Measurements from ENCODE around the gene FOXJ1.
A peak's percentile ranks its signal among the peaks of the same experiment; 100 is the strongest.
"Not testable (repeated sequence)": the region's sequence is repeated elsewhere in the genome, so short reads cannot be mapped to it uniquely, and the experiment has no call there.

FOXJ1 gene, protein sequence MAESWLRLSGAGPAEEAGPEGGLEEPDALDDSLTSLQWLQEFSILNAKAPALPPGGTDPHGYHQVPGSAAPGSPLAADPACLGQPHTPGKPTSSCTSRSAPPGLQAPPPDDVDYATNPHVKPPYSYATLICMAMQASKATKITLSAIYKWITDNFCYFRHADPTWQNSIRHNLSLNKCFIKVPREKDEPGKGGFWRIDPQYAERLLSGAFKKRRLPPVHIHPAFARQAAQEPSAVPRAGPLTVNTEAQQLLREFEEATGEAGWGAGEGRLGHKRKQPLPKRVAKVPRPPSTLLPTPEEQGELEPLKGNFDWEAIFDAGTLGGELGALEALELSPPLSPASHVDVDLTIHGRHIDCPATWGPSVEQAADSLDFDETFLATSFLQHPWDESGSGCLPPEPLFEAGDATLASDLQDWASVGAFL

DNA sequence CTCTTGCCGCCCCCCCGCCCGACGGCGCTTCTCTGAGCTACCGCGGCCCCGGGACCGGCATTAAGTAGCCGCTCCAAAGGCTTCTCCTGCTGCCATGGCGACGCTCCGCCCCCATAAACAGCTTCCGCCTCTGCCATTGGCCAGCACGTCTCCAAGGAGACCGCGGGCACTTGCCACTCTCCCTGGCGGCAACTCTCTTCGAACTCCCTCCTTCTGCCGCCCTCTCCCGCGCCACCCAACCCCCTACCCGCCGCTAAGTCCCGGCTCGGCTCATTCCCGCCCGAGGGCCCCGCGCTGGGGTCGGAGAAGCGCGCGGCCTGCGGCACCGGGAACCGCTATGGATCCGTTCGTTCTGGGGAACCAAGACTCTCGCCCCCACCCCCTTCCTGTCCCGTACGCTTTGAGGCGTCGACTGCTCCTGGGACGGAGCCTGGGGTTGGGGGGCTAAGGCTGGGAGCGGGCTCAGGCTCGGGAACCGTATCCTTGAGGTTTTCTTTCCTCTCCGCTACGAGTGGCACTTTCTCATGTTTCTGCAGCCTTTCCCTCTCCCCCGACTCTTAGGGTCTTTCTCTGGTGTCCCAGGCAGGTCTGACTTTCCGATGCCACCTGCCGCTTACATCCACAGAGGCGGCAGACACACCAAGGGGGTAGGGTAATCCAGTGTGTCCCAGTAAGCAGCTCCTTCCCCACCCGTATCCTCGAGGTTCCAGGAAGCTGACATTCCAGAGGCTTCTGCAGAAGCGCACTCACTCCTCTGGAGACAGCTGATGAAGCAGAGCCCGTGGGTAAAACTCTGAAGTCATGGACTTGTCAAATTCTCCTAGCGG lies at the start of gene FOXJ1:
Gene FOXJ1 (minus strand): TSS at position 34 of the 827 bp plus-strand sequence. CDS start 850 bp downstream, outside the sequence.
- peak within 1 kb of the TSS; percentile 42 for H3K4me3 ChIP-seq (ENCODE audit: low read depth, low read length)
- in situ Hi-C loops (cut with HindIII; ENCODE audit: low sequenced_read_pairs), result no loop called here
- TF ChIP-seq, protein P1, sequence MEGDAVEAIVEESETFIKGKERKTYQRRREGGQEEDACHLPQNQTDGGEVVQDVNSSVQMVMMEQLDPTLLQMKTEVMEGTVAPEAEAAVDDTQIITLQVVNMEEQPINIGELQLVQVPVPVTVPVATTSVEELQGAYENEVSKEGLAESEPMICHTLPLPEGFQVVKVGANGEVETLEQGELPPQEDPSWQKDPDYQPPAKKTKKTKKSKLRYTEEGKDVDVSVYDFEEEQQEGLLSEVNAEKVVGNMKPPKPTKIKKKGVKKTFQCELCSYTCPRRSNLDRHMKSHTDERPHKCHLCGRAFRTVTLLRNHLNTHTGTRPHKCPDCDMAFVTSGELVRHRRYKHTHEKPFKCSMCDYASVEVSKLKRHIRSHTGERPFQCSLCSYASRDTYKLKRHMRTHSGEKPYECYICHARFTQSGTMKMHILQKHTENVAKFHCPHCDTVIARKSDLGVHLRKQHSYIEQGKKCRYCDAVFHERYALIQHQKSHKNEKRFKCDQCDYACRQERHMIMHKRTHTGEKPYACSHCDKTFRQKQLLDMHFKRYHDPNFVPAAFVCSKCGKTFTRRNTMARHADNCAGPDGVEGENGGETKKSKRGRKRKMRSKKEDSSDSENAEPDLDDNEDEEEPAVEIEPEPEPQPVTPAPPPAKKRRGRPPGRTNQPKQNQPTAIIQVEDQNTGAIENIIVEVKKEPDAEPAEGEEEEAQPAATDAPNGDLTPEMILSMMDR (IDR thresholded peaks at IDR 0.05; ENCODE audit: low read depth, low read length), result no peak
- peak; percentile 80 for DNase-seq (ENCODE audit: low read depth, low spot score)

DNA sequence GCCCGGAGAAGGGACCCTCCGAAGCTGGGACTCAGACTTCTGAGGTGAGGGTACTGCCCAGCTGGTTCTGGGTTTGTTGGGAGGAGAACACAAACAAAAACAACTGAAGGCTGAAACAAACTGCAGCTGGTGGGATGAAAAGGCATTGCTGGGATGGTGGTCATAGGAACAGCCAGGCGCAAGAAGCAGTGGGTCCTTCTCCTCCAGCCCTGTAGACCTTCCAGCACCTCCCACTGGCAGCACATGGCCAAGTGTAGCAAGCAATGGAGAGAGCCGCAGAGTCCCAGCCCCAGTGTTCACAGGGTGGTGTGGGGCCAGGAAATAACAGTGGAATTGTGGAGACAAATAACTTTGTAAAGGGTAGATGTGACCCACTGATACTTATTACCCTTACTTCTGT lies 48.7 kb upstream of the FOXJ1 start:
- no peak overlapping the region for H3K4me3 ChIP-seq (ENCODE audit: low read depth, low read length)
- TF ChIP-seq, protein P1 (IDR thresholded peaks at IDR 0.05; ENCODE audit: low read depth, low read length), result no peak
- in situ Hi-C loops (cut with HindIII; ENCODE audit: low sequenced_read_pairs), result no loop called here
- DNase-seq (ENCODE audit: low read depth, low spot score), result no peak

DNA sequence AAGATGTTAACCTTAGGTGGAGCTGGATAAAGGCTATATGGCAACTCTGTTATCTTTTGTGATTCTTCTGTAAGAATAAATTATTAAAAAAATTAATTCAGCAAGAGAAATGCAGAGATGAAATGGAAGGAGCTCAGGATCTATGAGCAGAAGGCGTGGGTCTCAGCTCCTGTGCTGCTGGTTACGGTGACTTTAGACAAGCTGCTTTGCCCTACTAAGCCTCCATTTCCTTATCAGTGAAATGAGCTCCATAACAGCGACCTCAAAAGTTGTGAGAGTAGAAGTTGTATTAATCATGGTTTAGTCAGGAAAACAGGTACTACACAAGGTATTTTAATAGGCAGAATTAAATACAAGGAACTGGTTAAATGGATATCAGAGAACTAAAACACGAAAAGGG lies 48.2 kb upstream of the FOXJ1 start:
- TF ChIP-seq, protein P1 (IDR thresholded peaks at IDR 0.05; ENCODE audit: low read depth, low read length), result no peak
- H3K4me3 ChIP-seq (ENCODE audit: low read depth, low read length), result no peak overlapping the region
- in situ Hi-C loops (cut with HindIII; ENCODE audit: low sequenced_read_pairs), result no loop called here

DNA sequence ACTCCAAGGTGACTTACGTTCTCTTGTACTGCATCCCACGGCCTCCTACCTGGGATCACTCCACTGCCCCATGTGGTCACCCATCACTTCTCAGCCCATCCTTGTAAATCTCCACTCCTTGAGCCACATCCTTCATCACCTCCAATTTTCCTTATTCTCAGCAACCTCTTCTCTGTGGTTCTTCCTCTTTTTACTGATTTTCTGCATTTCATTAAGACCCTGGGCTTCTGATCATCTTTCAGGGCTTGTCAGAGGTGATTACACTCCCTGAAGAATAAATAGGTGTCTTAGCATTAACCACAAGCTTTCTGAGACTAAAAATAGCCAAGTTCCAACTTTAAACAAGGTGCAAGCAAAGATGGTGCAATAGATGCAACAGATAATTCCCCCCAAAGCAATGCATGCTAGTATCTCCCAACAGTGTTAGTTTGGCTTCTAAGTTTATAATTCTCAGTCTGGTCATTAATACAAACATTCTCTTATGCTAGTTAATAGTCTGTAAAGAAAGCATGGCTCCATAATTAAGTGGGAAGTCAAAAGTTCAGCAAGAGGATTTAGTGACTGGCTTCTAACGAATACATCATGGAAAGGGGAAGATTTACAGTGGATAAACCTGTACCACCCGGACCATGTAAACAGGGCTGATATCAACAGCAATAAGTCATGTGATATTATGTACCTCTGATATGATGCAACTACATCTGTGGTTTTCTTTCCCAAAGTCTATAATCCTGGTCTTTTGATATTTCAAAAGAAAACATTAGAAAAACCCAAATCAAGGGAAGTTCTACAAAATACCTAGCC lies 47.4 kb upstream of the FOXJ1 start:
- in situ Hi-C loops (cut with HindIII; ENCODE audit: low sequenced_read_pairs), result no loop called here
- TF ChIP-seq, protein P1 (IDR thresholded peaks at IDR 0.05; ENCODE audit: low read depth, low read length), result no peak
- no peak for DNase-seq (ENCODE audit: low read depth, low spot score)
- no peak overlapping the region for H3K4me3 ChIP-seq (ENCODE audit: low read depth, low read length)

More for the DNA sequence above, 48.2 kb upstream of the FOXJ1 start:
- DNase-seq (ENCODE audit: low read depth, low spot score), result no peak

DNA sequence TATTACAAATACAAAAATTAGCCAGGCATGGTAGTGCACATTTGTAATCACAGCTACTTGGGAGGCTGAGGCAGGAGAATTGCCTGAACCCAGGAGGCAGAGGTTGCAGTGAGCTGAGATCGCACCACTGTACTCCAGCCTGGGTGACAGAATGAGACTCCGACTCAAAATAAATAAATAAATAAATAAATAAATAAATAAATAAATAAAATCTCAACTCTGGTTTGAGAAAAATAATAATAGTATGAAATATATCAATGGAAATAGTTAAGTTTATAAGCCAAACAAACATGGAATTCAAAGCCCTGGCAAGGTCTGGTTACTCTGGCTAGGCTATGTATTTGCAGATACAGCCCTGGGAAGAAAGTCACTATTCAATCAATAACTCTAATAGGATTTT lies 45.7 kb upstream of the FOXJ1 start:
- in situ Hi-C loops (cut with HindIII; ENCODE audit: low sequenced_read_pairs); DNase-seq (ENCODE audit: low read depth, low spot score); H3K4me3 ChIP-seq (ENCODE audit: low read depth, low read length): not testable (repeated sequence)

DNA sequence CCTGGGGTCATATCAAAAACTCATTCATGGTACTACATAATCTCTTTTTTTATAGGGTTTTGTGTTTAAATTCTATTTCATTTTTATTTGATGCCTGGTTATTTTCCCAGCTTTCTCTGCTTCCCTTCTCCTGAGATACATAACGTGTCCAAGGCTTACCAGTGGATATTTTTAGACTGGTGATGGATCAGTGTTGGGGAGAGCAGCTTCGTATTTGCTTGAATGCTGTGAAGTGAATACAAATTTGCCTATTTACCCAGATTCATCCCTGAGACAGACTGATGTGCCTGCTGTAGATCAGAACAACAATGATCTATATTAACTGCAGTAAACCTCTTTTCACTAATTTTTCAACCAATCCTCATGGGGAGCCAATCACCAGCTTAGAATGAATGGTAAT lies 43.2 kb upstream of the FOXJ1 start:
- DNase-seq (ENCODE audit: low read depth, low spot score), result no peak
- TF ChIP-seq, protein P1 (IDR thresholded peaks at IDR 0.05; ENCODE audit: low read depth, low read length), result no peak
- in situ Hi-C loops (cut with HindIII; ENCODE audit: low sequenced_read_pairs), result no loop called here
- no peak overlapping the region for H3K4me3 ChIP-seq (ENCODE audit: low read depth, low read length)
